Hippocampal formation (tissue), 2 donors: ENCODE measurements around the gene FANCD2OS.
A peak's percentile ranks its signal among the peaks of the same experiment; 100 is the strongest.
"Not testable (repeated sequence)": the region's sequence is repeated elsewhere in the genome, so short reads cannot be mapped to it uniquely, and the experiment has no call there.

Source experiments
- DNase-seq, 2 donors: peaks; one replicate each; lab custom pipeline; 2025; lab: John Stamatoyannopoulos, UW

The FANCD2OS gene

GRCh38 chr3:10108091-10108490, at the start of gene FANCD2OS:
TSS of gene FANCD2OS (minus strand) at chr3:10108255. CDS start at chr3:10104774, 3,481 bp downstream.
- DNase-seq, result no peak

- no peak for DNase-seq
Measured at GRCh38 chr3:10157031-10157430, 49.0 kb upstream of the FANCD2OS start.

GRCh38 chr3:10155658-10156057, 47.6 kb upstream of the FANCD2OS start:
- no peak for DNase-seq

GRCh38 chr3:10155123-10155472, 47.0 kb upstream of the FANCD2OS start:
- DNase-seq, result no peak

- DNase-seq, result no peak
Measured at GRCh38 chr3:10154335-10155122, 46.5 kb upstream of the FANCD2OS start.

GRCh38 chr3:10150987-10151386, 42.9 kb upstream of the FANCD2OS start:
- DNase-seq, result no peak

GRCh38 chr3:10149226-10149625, 41.2 kb upstream of the FANCD2OS start:
- DNase-seq, result no peak

- no peak for DNase-seq
Measured at GRCh38 chr3:10145685-10146084, 37.6 kb upstream of the FANCD2OS start.

- no peak for DNase-seq
Measured at GRCh38 chr3:10142707-10143560, 34.9 kb upstream of the FANCD2OS start.

GRCh38 chr3:10140996-10141546, 33.0 kb upstream of the FANCD2OS start:
- DNase-seq, result no peak

- no peak for DNase-seq
Measured at GRCh38 chr3:10137178-10137577, 29.1 kb upstream of the FANCD2OS start.

- DNase-seq, result no peak
Measured at GRCh38 chr3:10136426-10137005, 28.5 kb upstream of the FANCD2OS start.

- not testable (repeated sequence) for DNase-seq
Measured at GRCh38 chr3:10135872-10136271, 27.8 kb upstream of the FANCD2OS start.

- DNase-seq, result no peak
Measured at GRCh38 chr3:10122724-10123123, 14.7 kb upstream of the FANCD2OS start.

- DNase-seq, result no peak
Measured at GRCh38 chr3:10121064-10121463, 13.0 kb upstream of the FANCD2OS start.

- DNase-seq, result no peak
Measured at GRCh38 chr3:10119376-10119775, 11.3 kb upstream of the FANCD2OS start.

GRCh38 chr3:10116928-10117327, 8.9 kb upstream of the FANCD2OS start:
- no peak for DNase-seq

GRCh38 chr3:10116138-10116460, 8.0 kb upstream of the FANCD2OS start:
- DNase-seq, result no peak

- peak; percentile 89 to 91 for DNase-seq
Measured at GRCh38 chr3:10115326-10116137, 7.5 kb upstream of the FANCD2OS start, which contains the start of gene BRK1. TSS of gene BRK1 (plus strand) at chr3:10115675. CDS start at chr3:10115702, 27 bp downstream.

- no peak for DNase-seq
Measured at GRCh38 chr3:10106919-10107318, 1.1 kb downstream of the FANCD2OS start.

- peak in 1 of 2 donors; percentile 33 for DNase-seq
Measured at GRCh38 chr3:10099041-10099440, 9.0 kb downstream of the FANCD2OS start.

- no peak for DNase-seq
Measured at GRCh38 chr3:10093678-10094077, 14.4 kb downstream of the FANCD2OS start.
